Tibial artery (tissue), 4 donors: ENCODE data around the gene ADGRD2.

ENCODE experiments used
- DNase-seq, 2 donors: peaks; one replicate each; pipeline ENCODE4 v3.0.0-alpha.2; 2019
- H3K27ac ChIP-seq, 2 donors: fragments of 200-600 bp; sonication (generic) in 1 of 2; 1 replicate in 1 of 2; 2 replicates in 1 of 2; pipeline ENCODE4 v1.5.1; 2018 to 2019; ENCODE audit warnings: mild to moderate bottlenecking in 1 of 2
- H3K27me3 ChIP-seq, 2 donors: fragments of 200-600 bp; sonication (generic) in 1 of 2; one replicate each; pipeline versions ENCODE4 v1.5.1 to v1.6.0; 2016 to 2019
- H3K36me3 ChIP-seq, 3 donors: fragments of 200-600 bp; sonication (generic) in 2 of 3; one replicate each; pipeline ENCODE4 v1.5.1; 2016 to 2019; ENCODE audit warnings: mild to moderate bottlenecking in 2 of 3
- H3K4me1 ChIP-seq, 4 donors: fragments of 200-600 bp; sonication (generic) in 2 of 4; 1 replicate in 3 of 4; 2 replicates in 1 of 4; pipeline ENCODE4 v1.5.1; 2016 to 2019
- H3K4me3 ChIP-seq, 2 donors: fragments of 200-600 bp; sonication (generic) in 1 of 2; 1 replicate in 1 of 2; 2 replicates in 1 of 2; pipeline ENCODE4 v1.5.1; 2018 to 2019; ENCODE audit warnings: mild to moderate bottlenecking in 2 of 2
- H3K9me3 ChIP-seq, 3 donors: fragments of 200-600 bp; sonication (generic) in 1 of 3; one replicate each; pipeline ENCODE4 v1.5.1; 2016 to 2019
- intact Hi-C: fragments of 100-400 bp; cut with DNase I; formaldehyde crosslinking; loops from one replicate; pipeline ENCODE4 v1.15.0; 2023; ENCODE audit warnings: low total_unique reads
- TF ChIP-seq, protein P1 (sequence below), 2 experiments: fragments of 200-600 bp in 1 of 2; fragments of 450-650 bp in 1 of 2; IDR thresholded peaks; one replicate each; pipeline ENCODE4 v1.5.1; 2017 to 2019; ENCODE audit warnings: antibody characterized with exemption in 2 of 2, mild to moderate bottlenecking in 1 of 2, moderate library complexity in 1 of 2

The ADGRD2 gene

DNA sequence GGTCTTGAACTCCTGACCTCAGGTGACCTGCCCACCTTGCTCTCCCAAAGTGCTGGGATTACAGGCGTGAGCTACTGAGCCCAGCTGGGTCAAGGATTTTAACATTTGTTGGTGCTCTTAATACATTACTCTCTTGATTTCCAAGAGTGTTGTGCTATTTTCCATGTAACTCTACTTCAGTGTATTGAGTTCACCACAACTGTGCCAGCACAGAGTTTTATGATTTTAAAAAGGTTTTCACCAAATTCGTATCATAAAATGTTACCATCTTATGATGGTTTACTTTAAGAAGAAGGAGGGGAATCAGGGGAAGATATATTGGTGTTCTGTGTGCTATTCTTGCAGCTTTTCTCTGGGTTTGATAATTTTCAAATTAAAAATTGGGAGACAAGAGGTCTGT is 6.6 kb upstream of the ADGRD2 start:
- Histone ChIP-seq H3K9me3 (no peaks in the 10 kb centered on the region), H3K4me3 (no peak overlapping the region), H3K27ac (no peak overlapping the region), H3K36me3 (no peaks in the 10 kb centered on the region), H3K27me3 (peaks cover 0 to 42% of the 10 kb centered on the region in 2 donors), H3K4me1 (peaks cover 0 to 2% (median 0%) of the 10 kb centered on the region in 4 donors)
- intact Hi-C loops: no loop called here
- peak in 1 of 2 donors; percentile 3 for DNase-seq
- TF ChIP-seq, protein P1, sequence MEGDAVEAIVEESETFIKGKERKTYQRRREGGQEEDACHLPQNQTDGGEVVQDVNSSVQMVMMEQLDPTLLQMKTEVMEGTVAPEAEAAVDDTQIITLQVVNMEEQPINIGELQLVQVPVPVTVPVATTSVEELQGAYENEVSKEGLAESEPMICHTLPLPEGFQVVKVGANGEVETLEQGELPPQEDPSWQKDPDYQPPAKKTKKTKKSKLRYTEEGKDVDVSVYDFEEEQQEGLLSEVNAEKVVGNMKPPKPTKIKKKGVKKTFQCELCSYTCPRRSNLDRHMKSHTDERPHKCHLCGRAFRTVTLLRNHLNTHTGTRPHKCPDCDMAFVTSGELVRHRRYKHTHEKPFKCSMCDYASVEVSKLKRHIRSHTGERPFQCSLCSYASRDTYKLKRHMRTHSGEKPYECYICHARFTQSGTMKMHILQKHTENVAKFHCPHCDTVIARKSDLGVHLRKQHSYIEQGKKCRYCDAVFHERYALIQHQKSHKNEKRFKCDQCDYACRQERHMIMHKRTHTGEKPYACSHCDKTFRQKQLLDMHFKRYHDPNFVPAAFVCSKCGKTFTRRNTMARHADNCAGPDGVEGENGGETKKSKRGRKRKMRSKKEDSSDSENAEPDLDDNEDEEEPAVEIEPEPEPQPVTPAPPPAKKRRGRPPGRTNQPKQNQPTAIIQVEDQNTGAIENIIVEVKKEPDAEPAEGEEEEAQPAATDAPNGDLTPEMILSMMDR (IDR thresholded peaks at IDR 0.05): no peak

DNA sequence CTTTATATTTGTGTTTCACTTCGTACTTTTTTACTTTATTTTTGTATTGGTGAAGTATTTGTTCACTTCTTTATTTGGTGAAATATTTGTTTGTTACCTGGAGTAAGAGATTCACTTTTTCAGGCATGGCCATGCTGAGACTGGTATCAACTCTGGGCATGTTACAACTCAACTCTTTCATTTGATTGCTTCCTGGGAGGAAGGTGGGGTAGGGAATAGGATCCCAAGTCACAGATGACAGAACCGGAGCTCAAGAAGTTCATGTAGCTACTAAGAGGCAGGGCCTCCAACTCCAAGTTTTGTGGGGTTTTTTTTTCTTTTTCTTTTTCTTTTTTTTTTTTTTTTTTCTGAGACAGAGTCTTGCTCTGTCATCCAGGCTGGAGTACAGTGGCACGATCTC is 6.1 kb upstream of the ADGRD2 start:
- peaks cover 0 to 2% (median 0%) of the 10 kb centered on the region in 4 donors for H3K4me1 ChIP-seq
- DNase-seq: no peak
- TF ChIP-seq, protein P1 (IDR thresholded peaks at IDR 0.05): no peak
- intact Hi-C loops: no loop called here
- H3K36me3 ChIP-seq: no peaks in the 10 kb centered on the region
- H3K9me3 ChIP-seq: no peaks in the 10 kb centered on the region
- H3K27me3 ChIP-seq: peaks cover 0 to 41% of the 10 kb centered on the region in 2 donors
- H3K27ac ChIP-seq: no peak overlapping the region
- no peak overlapping the region for H3K4me3 ChIP-seq

DNA sequence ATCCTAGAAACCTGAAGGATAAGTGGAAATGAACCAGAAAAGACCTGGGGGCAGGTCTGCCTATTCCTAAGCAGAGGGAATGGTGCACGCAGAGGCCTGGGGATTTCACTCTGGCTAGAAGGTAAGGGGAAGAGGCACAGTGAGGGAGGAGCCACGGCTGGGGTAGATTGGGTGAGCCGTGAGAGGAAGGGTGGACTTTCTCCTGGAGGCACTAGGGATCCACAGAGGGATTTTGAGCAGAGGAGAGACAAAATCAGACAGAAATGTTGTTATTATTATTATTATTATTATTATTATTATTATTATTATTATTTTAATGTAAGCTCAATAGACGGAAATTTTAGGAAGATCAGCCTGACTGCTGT is 3.0 kb upstream of the ADGRD2 start:
- Histone ChIP-seq H3K27me3 (peaks cover 0 to 54% of the 10 kb centered on the region in 2 donors), H3K27ac (no peak overlapping the region), H3K36me3 (no peaks in the 10 kb centered on the region), H3K4me1 (peaks cover 0 to 8% (median 1%) of the 10 kb centered on the region in 4 donors), H3K9me3 (no peaks in the 10 kb centered on the region), H3K4me3 (no peak overlapping the region)
- TF ChIP-seq, protein P1 (IDR thresholded peaks at IDR 0.05): no peak
- no peak for DNase-seq
- intact Hi-C loops: no loop called here

DNA sequence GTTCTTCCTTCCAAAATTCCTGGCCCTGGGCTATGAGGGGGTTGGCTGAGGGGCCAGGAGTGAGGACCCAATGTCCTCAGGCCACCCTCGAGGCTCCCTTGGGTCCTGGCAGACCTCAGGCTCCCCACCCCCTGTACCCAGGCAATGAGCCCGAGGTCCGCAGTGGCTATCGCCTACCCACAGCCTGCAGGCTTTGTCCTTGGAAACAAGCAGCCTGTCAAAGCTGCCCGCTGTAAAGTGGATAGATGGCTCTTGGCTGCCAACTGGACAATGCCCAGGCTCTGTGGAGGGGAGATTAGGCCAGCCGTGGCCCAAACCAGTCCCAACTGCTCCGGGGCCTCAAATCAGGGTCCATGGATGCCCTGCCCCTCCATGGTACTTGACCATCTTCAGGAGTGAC is 2.2 kb upstream of the ADGRD2 start:
- no peaks in the 10 kb centered on the region for H3K9me3 ChIP-seq
- peak in 1 of 2 donors; percentile 47 for DNase-seq
- TF ChIP-seq, protein P1 (IDR thresholded peaks at IDR 0.05): no peak
- no peaks in the 10 kb centered on the region for H3K36me3 ChIP-seq
- H3K27ac ChIP-seq: no peak overlapping the region
- intact Hi-C loops: no loop called here
- H3K4me1 ChIP-seq: peaks cover 0 to 8% (median 2%) of the 10 kb centered on the region in 4 donors
- H3K27me3 ChIP-seq: peaks cover 0 to 62% of the 10 kb centered on the region in 2 donors
- no peak overlapping the region for H3K4me3 ChIP-seq

DNA sequence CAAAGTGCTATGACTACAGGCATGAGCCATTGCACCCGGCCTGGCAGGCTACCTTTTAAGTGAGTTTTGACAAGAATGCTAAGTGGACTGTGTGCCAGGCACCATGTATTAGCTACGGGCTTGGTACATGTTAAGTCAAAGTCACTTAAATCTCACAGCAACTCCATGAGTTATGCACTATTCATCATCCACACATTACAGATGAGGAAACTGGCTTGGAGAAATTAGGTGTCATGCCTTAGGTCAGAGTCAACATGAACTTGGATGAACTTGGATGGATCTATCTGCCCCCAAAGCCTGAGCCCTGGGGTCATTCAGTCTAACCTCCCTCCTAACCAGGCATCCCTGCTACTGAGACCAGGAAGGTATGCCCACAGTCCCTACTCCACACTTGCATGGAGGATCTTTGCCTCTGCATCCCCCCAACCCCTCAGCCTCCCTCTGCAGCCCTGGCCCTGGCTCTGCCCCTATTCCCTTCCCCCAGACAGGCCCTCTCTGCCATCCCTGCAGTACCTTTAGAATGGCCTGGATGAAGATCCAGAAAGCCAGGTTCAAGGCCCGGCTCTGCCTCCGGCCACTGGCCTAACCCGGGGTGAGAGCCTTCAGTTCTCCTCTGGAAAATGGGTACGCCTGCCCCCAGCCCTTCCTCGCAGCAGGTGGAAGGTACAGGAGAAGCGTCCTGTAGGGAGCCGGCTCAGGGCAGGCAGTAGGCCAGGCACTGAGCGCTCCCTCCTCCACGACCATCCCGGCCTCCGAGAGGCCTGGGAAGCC is 685 bp upstream of the ADGRD2 start:
- intact Hi-C loops: no loop called here
- TF ChIP-seq, protein P1 (IDR thresholded peaks at IDR 0.05): no peak
- Histone ChIP-seq H3K36me3 (no peaks in the 10 kb centered on the region), H3K27me3 (peaks cover 0 to 77% of the 10 kb centered on the region in 2 donors), H3K9me3 (no peaks in the 10 kb centered on the region), H3K4me3 (no peak overlapping the region), H3K27ac (no peak overlapping the region), H3K4me1 (peaks cover 0 to 12% (median 8%) of the 10 kb centered on the region in 4 donors)
- DNase-seq: peak in 1 of 2 donors; percentile 1
